ENCODE results near the gene EEIG1.

Gene EEIG1

GRCh38 chr9:127947841-127948710 lies 32.7 kb downstream of the EEIG1 start:
- TF ChIP-seq CTCF (IDR thresholded peaks at IDR 0.05; ENCODE audit: low read depth, low read length, missing control alignments): no peak
- no peak overlapping the region for H3K4me3 ChIP-seq (replicated peaks; ENCODE audit: low read depth, low read length)
- no peak for DNase-seq (ENCODE audit: extremely low read depth, low read depth)

- DNase-seq (ENCODE audit: extremely low read depth, low read depth): no peak
These were observed 34.1 kb downstream of the EEIG1 start for GRCh38 chr9:127946728-127947127.

GRCh38 chr9:127945942-127946341 lies 34.8 kb downstream of the EEIG1 start:
- no peak for DNase-seq (ENCODE audit: extremely low read depth, low read depth)
- H3K4me3 ChIP-seq (replicated peaks; ENCODE audit: low read depth, low read length): no peak overlapping the region
- no peak for TF ChIP-seq CTCF (IDR thresholded peaks at IDR 0.05; ENCODE audit: low read depth, low read length, missing control alignments)

More at GRCh38 chr9:127946728-127947127, 34.1 kb downstream of the EEIG1 start:
- no peak overlapping the region for H3K4me3 ChIP-seq (replicated peaks; ENCODE audit: low read depth, low read length)
- no peak for TF ChIP-seq CTCF (IDR thresholded peaks at IDR 0.05; ENCODE audit: low read depth, low read length, missing control alignments)

GRCh38 chr9:127945338-127945737 lies 35.5 kb downstream of the EEIG1 start:
- no peak for TF ChIP-seq CTCF (IDR thresholded peaks at IDR 0.05; ENCODE audit: low read depth, low read length, missing control alignments)
- no peak for DNase-seq (ENCODE audit: extremely low read depth, low read depth)
- no peak overlapping the region for H3K4me3 ChIP-seq (replicated peaks; ENCODE audit: low read depth, low read length)

- DNase-seq (ENCODE audit: extremely low read depth, low read depth): no peak
- no peak overlapping the region for H3K4me3 ChIP-seq (replicated peaks; ENCODE audit: low read depth, low read length)
- no peak for TF ChIP-seq CTCF (IDR thresholded peaks at IDR 0.05; ENCODE audit: low read depth, low read length, missing control alignments)
These were observed 36.1 kb downstream of the EEIG1 start for GRCh38 chr9:127944586-127945218.

GRCh38 chr9:127943731-127944144 lies 37.1 kb downstream of the EEIG1 start:
- peak; percentile 92 for TF ChIP-seq CTCF (IDR thresholded peaks at IDR 0.05; ENCODE audit: low read depth, low read length, missing control alignments)
- DNase-seq (ENCODE audit: extremely low read depth, low read depth): no peak
- no peak overlapping the region for H3K4me3 ChIP-seq (replicated peaks; ENCODE audit: low read depth, low read length)

Data from HFF-Myc (cell line).